CD4-positive, alpha-beta T cell treated with Interleukin-6 at 100 ng/mL for 8 hours (primary cell): ENCODE measurements around the gene BBOF1.

Source experiments
- DNase-seq: peaks from one replicate; pipeline ENCODE4 v3.0.0-alpha.2; 2020; ENCODE audit warnings: mixed read lengths, low spot score

Gene BBOF1

DNA sequence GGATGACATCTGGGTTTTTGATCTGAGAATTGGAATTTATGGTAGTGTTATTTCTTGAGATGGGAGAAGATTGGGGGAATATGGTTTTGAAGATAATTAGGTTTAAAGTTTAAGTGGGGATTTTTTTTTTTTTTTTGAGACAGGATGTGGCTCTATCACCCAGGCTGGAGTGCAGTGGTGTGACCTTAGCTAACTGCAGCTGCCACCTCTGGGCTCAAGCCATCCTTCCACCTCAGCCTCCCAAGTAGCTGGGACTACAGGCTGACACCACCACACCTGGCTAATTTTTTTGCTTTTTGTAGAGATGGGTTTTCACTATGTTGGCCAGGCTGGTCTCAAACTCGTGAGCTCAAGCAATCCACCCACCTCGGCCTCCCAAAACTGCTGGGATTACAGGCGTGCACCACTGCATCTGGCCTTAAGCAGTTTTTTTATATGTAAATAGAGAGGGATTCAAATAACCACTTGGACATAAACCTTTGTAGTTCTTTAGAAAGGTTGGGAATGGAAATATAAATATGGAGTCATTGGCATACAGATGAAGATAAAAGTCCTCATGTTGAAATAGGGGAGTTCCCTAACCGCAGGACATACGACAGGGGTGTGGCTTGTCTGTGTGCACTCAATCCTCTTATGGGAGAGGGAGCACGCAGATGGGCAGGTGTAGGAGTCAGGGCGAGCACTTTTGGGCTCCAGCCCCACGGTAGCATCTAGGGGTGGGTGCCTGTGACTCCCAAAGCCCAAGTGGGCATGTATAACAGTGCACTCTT lies 70.3 kb downstream of the BBOF1 start:
- no peak for DNase-seq

DNA sequence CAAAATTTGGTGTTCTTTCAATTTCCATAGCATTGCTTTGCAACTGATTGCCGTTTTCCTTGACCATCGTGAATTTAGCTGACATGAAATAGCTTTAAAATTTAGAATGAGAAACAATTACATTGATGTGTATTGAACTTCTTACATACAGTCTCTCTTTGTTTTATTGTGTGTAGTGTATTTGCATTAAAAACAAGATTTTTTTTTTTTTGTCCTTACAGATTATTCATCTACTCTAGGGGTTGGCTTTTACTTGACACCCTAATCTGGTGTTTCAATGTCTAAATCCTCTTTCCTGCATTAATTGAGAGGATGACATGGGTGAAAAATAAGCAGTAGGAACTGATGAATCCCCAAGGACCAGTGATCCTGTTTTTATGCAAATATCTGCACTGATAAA lies 86.2 kb downstream of the BBOF1 start:
- no peak for DNase-seq

DNA sequence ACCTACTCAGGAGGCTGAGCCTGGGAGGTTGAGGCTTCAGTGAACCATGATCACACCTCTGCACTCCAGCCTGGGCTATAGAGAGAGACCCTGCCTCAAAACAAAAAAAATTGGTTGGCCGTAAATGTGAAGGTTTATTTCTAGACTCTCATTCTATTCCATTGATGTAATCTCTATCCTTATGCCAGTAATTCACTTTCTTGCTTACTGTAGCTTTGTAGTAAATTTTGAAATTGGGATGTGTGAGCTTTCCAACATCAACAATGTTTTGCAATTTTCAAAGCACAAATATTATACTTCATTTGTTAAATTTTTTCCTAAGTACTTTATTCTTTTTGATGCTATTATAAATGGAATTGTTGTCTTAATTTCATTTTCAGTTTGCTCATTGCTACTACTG lies 90.2 kb downstream of the BBOF1 start:
- DNase-seq = no peak

DNA sequence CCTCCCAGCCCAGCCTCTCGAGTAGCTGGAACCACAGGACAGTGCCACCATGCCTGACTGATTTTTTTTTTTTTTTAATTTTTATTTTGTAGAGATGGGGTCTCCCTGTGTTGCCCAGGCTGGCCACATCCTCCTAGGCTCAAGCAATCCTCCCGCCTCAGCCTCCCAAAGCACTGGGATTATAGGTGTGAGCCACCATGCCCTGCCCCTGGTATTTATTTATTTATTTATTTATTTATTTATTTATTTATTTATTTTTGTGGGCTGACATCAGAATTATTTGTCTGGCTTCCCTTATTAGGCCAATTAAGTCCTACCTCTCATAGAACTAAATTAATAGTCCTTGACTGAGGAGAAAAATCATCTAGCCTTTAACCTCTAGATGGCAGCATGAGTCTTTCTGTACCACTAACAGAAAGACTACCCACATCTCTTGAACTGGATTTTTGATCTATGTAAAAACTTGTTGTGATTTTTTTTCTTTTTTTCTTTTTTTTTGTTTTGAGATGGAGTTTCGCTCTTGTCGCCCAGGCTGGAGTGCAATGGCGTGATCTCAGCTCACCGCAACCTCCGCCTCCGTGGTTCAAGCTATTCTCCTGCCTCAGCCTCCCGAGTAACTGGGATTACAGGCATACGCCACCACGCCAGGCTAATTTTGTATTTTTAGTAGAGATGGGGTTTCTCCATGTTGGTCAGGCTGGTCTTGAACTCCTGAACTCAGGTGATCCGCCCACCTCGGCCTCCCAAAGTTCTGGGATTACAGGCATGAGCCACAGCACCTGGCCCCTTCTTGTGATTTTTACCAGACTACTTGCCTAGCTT lies 92.5 kb downstream of the BBOF1 start:
- peak; percentile 11 for DNase-seq
